Astrocyte of the spinal cord (primary cell): ENCODE results near the gene SWAP70.
A peak's percentile ranks its signal among the peaks of the same experiment; 100 is the strongest.

Experiments
- DNase-seq: peaks from one replicate; pipeline ENCODE4 v3.0.0; 2011; ENCODE audit warnings: low read depth, low spot score
- H3K4me3 ChIP-seq: 2 replicates; pipeline ENCODE4 v1.5.1; 2011; ENCODE audit warnings: low read depth, mild to moderate bottlenecking, low read length, moderate library complexity
- in situ Hi-C: cut with HindIII; loops from 2 replicates; pipeline ENCODE4 v1.10.0; 2017; ENCODE audit warnings: low sequenced_read_pairs
- TF ChIP-seq, protein P1 (sequence below): IDR thresholded peaks from 2 replicates; pipeline ENCODE4 v1.5.1; 2012; ENCODE audit warnings: low read depth, mild to moderate bottlenecking, low read length, inconsistent platforms

Gene SWAP70

DNA sequence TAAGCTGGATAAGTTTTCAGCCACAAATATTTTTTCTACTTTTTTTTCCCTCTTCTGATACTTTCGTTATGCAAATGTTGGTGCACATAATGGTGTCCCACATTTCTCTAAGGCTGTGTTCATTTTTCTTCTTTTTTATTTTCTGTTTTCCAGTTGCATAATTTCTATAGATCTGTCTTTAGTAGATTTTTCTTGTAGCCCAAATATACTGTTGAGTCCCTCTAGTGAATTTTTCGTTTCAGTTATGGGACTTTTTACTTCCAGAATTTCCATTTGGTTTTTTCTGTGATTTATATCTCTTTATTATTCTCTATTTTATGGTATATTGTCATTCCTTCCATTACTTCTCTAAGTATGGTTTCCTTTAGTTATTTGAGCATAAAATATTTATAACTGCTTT lies 72.0 kb downstream of the SWAP70 start:
- in situ Hi-C loops, result no loop called here

DNA sequence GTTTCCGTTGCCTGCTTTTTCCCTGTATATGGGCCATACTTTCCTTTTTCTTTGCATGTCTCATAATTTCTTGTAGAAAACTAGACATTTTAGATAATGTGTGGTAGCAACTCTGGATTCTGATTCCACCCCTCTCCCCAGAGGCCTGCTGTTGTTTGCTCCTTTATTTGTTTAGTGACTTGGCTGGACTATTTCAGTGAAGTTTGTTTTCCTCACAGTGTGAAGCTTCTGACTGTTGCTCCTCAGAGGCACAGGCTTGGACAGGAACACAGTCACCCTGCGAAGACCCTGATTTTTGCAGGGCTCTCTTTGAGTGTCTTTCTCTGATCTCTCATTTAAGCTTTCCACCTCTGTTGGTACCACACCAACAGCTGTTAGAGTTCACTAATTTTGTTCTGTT lies 72.5 kb downstream of the SWAP70 start:
- peak; percentile 33 for DNase-seq
- H3K4me3 ChIP-seq, result no peak overlapping the region
- TF ChIP-seq, protein P1, sequence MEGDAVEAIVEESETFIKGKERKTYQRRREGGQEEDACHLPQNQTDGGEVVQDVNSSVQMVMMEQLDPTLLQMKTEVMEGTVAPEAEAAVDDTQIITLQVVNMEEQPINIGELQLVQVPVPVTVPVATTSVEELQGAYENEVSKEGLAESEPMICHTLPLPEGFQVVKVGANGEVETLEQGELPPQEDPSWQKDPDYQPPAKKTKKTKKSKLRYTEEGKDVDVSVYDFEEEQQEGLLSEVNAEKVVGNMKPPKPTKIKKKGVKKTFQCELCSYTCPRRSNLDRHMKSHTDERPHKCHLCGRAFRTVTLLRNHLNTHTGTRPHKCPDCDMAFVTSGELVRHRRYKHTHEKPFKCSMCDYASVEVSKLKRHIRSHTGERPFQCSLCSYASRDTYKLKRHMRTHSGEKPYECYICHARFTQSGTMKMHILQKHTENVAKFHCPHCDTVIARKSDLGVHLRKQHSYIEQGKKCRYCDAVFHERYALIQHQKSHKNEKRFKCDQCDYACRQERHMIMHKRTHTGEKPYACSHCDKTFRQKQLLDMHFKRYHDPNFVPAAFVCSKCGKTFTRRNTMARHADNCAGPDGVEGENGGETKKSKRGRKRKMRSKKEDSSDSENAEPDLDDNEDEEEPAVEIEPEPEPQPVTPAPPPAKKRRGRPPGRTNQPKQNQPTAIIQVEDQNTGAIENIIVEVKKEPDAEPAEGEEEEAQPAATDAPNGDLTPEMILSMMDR, result no peak
- in situ Hi-C loops, result no loop called here

More for the DNA sequence above, 72.0 kb downstream of the SWAP70 start:
- DNase-seq, result no peak
- no peak overlapping the region for H3K4me3 ChIP-seq
- TF ChIP-seq, protein P1, result no peak

DNA sequence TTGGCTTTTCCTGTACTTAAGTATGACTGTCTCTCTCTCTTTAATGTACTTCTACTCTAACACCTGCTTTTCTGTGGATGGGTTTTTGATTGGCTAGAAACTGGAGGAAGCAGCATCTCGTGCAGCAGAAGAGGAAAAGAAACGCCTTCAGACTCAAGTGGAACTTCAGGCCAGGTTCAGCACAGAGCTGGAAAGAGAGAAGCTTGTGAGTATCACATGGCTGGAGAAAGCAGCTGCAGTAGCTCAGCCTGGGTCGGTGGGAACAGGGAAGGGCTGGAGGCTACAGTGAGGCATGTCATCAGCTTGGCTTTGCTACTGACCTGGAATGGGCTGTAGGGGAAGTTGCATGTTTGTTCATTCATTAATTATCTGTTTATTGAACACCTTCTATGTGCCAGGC lies 74.2 kb downstream of the SWAP70 start:
- no peak for DNase-seq
- H3K4me3 ChIP-seq, result no peak overlapping the region
- TF ChIP-seq, protein P1, result no peak
- in situ Hi-C loops, result no loop called here

DNA sequence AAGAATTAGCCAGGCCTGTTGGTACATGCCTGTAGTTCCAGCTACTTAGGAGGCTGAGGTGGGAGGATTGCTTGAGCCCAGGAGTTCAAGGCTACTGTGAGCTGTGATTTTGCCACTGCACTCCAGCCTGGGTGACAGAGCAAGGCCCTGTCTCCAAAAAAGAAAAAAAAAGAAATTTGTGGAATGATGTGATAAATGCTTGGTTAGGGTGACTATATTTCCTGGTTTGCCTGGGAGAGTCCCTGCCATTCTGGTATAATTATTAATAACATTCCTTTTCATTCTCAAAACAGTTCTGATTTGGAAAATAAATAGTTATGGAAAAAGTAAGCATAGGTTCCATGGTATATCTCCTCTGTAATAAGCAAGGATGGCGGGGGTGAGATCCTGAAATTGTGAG lies 74.8 kb downstream of the SWAP70 start:
- DNase-seq, result no peak

DNA sequence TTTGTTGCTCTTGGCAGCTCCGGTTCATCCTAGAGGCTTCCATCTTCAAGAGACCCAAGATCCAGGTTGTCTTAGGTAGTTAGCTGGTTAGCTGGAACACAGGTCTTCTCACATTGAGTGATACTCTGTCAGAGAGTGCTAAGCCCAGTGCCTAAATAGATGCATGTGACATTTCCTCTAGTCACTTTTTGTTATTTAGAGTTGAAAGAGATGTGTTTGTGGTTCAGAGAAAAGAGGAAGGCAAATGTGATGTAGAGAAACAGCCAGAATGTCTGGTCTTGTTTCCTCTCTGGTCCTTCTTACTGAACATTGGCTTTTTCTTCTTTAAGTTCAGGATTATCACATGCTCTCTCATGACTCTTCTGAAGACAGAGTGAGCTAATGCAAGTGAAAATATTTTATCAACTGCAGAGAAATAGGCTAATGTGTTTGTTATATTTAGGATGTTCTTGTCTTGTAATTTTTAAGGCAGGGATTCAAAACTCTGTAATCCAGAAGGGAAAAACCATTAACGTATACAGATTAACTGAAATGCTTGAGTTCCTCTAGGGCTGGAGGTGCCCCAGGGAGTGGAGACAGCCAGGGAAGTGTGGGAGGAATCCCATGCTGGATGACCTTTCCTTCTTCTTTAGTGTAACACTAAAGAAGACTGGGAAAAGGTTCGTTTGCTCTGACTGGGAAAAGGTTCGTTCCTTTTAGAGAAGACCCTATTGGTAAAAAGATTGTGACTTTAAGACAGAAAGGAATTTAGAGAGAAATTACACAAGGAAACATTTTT lies 75.4 kb downstream of the SWAP70 start:
- no peak overlapping the region for H3K4me3 ChIP-seq
- no peak for DNase-seq
- in situ Hi-C loops, result no loop called here
- TF ChIP-seq, protein P1, result no peak

More for the DNA sequence above, 74.8 kb downstream of the SWAP70 start:
- TF ChIP-seq, protein P1, result no peak
- in situ Hi-C loops, result no loop called here
- no peak overlapping the region for H3K4me3 ChIP-seq

DNA sequence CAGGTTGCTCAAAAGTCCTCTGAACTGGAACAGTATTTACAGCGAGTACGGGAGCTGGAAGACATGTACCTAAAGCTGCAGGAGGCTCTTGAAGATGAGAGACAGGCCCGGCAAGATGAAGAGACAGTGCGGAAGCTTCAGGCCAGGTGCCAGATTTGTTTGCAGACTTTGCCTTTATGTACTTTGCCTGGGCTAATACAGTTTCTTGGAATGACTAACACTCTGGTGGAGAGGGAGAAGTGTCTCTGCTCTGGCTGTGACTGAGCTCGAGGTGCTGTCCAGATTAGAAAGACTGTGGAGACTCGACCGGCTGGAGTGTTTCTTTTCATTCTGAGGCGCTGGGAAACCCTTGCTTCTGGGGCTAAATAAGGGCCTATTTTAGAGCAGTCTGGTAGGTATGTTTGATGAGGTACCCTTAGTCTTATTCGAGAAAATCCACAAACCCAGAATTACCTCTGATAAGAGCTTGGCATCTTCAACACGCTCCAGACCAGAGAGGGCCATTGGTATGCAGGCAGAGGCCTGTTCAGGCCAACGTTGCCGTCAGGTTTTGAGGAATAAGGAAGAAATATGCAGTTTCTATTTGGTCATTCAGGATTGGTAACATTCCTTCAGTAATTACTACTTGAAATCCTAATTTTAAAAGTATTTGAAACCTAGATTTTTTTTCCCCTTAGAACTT lies 76.5 kb downstream of the SWAP70 start:
- in situ Hi-C loops, result no loop called here
- H3K4me3 ChIP-seq, result no peak overlapping the region
- no peak for DNase-seq
- TF ChIP-seq, protein P1, result no peak
